Panc1 (cell line): ENCODE results near the gene LIMS3.
"Not testable (repeated sequence)": the region's sequence is repeated elsewhere in the genome, so short reads cannot be mapped to it uniquely, and the experiment has no call there.

Source experiments
- CTCF ChIP-seq: fragments of 450-650 bp; IDR thresholded peaks from 2 replicates; pipeline ENCODE4 v1.5.1; 2017; ENCODE audit warnings: mild to moderate bottlenecking
- REST ChIP-seq, 2 experiments: IDR thresholded peaks; 2 replicates each; pipeline ENCODE4 v1.6.1; 2011 to 2012; ENCODE audit warnings: low read depth in 2 of 2, control low read depth in 1 of 2, low read length in 1 of 2, mild to moderate bottlenecking in 1 of 2, moderate library complexity in 1 of 2; ENCODE audit not compliant: insufficient read depth in 1 of 2
- TCF7L2 ChIP-seq: IDR thresholded peaks from 2 replicates; pipeline ENCODE4 v1.6.1; 2011; ENCODE audit warnings: mild to moderate bottlenecking, low read depth, low read length, inconsistent platforms

- TF ChIP-seq CTCF; TCF7L2; REST (IDR thresholded peaks at IDR 0.05; ENCODE audit: insufficient read depth in 1 of 2, low read depth in 2 of 2, low read length in 1 of 2): not testable (repeated sequence)
Measured at GRCh38 chr2:109871129-109871751, 27.2 kb upstream of the LIMS3 start.
